ENCODE results near the gene CCDC148.

DNA sequence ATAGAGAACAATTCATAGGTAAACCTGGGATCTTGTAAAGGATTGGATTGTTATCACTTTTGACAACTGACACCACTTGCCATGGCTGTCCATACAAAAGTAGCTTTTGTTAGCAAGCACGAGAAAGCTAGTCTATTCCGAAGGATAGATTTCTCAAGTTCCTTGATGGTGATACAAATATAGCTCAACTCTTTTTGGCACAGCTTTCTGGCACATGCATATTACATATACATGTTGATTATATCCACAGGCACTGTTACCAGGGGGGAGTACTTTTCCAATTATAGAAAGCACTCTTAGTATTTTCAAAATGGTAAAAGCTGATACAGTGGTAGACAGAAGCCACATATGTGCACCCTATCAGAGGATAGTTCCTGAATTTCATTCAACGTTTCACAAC lies 186.0 kb downstream of the CCDC148 start:
- TF ChIP-seq ZNF274 (IDR thresholded peaks at IDR 0.05; ENCODE audit: low read depth, low read length), result no peak
- no peak for TF ChIP-seq YY1 (IDR thresholded peaks at IDR 0.05; ENCODE audit: insufficient read depth, insufficient read length)
- TF ChIP-seq SUZ12 (IDR thresholded peaks at IDR 0.05; ENCODE audit: extremely low read depth, insufficient read depth, insufficient read length), result no peak
